ENCODE data around the gene YTHDF1.

Gene YTHDF1

GRCh38 chr20:63153254-63154221, 62.4 kb downstream of the YTHDF1 start:
- DNase-seq, result no peak

GRCh38 chr20:63152322-63153253, 63.3 kb downstream of the YTHDF1 start:
- DNase-seq, result no peak

GRCh38 chr20:63151554-63152321, 64.2 kb downstream of the YTHDF1 start:
- no peak for DNase-seq

- no peak for DNase-seq
Observed at GRCh38 chr20:63150911-63151531, 64.9 kb downstream of the YTHDF1 start.

- DNase-seq, result no peak
Observed at GRCh38 chr20:63150391-63150898, 65.5 kb downstream of the YTHDF1 start.

GRCh38 chr20:63149531-63150192, 66.3 kb downstream of the YTHDF1 start:
- DNase-seq, result no peak

- DNase-seq, result no peak
Observed at GRCh38 chr20:63148696-63149095, 67.2 kb downstream of the YTHDF1 start.

- DNase-seq, result no peak
Observed at GRCh38 chr20:63147532-63147931, 68.4 kb downstream of the YTHDF1 start.

Data from NCI-H1694 (cell line).